ENCODE results near the gene ARCN1.

ARCN1 gene

DNA sequence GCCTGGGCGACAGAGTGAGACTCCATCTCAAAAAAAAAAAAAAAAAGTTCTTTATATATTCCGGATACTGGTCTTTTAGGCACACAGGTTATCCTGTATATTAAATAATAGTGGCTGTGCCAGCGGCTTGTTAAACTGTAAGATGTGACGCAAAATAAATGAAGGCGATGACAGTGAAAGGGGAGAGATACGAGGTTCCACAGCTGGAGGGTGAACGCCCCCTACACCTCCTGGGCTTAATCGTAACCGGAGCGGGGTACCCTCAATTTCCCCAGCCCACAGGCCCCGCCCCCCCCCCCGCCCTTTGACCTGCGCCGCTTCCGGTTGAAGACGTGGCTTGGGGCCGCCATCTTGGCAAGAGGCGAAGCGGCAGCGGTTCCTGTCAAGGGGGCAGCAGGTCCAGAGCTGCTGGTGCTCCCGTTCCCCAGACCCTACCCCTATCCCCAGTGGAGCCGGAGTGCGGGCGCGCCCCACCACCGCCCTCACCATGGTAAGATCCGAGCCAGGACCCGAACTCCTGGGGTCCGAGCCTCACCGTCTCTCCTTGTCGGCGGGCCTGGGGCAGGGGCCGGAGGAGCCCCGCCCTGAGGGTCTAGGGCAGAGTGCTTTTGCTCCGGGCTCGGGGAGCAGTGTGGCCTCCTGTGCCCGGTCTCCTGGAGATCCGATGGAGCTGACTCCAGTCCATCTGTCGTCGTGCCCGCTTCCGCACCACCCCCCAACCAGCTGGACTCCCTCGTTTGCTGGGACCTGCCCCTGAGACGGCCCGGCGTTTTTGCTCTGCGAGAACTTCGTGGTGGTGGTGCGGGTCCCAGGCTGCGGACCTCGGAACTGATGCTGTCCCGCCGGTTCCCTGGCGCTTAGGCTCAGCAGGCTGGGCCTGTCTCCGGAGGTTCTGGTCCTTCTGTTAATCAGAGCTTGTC lies at the start of gene ARCN1:
Gene ARCN1, plus strand, starts transcription at position 349 of the 920 bp plus-strand sequence. Its CDS starts 139 bp downstream, at position 488.
- no peak for FAIRE-seq

GRCh38 chr11:118522571-118523072 lies 49.6 kb upstream of the ARCN1 start:
- no peak for FAIRE-seq

- no peak for FAIRE-seq
Measured at GRCh38 chr11:118524356-118524755, 47.9 kb upstream of the ARCN1 start.

DNA sequence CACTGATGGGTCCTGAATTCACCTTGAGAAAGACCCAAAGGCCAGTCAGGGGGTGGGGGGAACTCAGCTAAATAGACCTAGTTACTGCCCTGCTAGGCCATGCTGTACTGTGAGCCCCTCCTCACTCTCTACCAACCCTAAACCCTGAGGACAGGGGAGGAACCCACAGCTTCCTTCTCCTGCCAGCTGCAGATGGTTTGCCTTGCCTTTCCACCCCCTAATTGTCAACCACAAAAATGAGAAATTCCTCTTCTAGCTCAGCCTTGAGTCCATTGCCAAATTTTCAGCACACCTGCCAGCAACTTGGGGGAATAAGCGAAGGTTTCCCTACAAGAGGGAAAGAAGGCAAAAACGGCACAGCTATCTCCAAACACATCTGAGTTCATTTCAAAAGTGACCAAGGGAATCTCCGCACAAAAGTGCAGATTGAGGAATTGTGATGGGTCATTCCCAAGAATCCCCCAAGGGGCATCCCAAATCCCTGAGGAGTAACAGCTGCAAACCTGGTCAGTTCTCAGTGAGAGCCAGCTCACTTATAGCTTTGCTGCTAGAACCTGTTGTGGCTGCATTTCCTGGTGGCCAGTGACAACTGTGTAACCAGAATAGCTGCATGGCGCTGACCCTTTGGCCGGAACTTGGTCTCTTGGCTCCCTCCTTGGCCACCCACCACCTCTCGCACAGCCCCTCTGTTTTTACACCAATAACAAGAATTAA lies 47.3 kb upstream of the ARCN1 start:
- no peak for FAIRE-seq

DNA sequence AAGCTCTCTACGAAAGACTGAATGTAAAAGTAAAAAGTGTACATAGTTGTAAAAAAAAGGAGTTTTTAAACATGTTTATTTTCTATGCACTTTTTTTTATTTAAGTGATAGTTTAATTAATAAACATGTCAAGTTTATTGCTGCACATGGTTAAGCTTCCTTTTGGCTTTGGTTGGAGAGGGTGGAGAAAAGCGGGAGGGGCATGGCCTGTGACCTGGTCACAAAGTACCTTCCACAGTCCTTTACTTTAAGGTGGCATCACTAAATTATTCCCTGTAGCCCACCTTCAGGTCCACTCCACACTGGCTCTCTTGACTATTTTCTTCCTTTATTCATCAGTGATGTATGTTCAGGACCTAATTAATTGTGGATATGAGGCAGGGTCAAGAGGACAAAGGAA lies 45.5 kb upstream of the ARCN1 start:
- no peak for FAIRE-seq

DNA sequence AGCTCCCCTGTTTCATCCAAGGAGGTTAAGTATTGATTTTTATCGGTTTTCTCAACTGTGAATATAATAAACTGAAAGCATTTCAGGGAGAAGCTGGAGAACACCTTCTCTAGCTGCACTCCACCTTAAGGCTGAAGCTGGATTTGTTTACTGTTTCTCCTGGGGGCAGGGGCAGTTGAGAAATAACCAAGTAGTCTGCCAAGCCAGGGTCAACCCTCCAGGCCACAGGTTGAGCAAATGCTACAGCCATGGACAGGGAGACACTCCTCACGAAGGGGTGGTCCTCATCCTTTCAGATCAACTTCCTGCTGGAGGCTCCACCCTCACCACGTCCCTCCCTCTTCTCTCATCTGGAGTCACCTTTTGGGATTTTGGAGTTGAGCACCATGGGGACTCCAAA lies 45.1 kb upstream of the ARCN1 start, which contains the start of gene TTC36:
Gene TTC36, plus strand, starts transcription at position 366 of the 400 bp plus-strand sequence. Its CDS starts 21 bp downstream, at position 387.
- no peak for FAIRE-seq

- FAIRE-seq, result no peak
Measured at GRCh38 chr11:118528511-118528910, 43.7 kb upstream of the ARCN1 start.

GRCh38 chr11:118529584-118530175 lies 42.5 kb upstream of the ARCN1 start:
- FAIRE-seq, result no peak

DNA sequence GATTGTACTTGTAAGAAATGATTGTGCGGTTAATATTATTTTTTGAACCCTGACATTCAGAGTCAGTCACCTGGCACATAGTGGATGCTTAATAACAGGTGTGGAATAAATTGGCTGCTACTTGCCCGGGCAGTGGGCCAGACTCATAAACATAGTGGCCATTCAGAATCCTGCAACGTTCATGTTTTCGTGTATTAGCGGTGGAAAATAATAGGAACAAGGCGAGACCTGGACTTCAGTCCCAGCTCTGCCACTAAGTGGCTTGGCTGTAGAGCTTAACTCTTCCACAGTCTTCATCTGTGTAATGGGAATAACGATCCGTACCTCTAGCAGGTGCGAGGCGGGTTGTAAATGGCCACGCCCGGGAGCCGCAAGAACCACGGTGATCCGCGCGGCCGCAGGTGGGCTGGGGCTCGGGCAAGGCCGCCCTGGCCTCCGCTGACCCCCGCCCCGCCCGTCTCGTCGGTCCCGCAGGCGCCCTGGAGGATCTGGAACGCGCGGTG lies 42.0 kb upstream of the ARCN1 start:
- FAIRE-seq, result no peak

GRCh38 chr11:118530683-118531596 lies 41.3 kb upstream of the ARCN1 start, which contains the start of gene TMEM25:
TMEM25 (plus strand) TSS chr11:118531192; CDS start chr11:118531802, 610 bp downstream.
- FAIRE-seq, result no peak

GRCh38 chr11:118531597-118532084 lies 40.6 kb upstream of the ARCN1 start:
- FAIRE-seq, result no peak

GRCh38 chr11:118532091-118532490 lies 40.1 kb upstream of the ARCN1 start:
- no peak for FAIRE-seq

DNA sequence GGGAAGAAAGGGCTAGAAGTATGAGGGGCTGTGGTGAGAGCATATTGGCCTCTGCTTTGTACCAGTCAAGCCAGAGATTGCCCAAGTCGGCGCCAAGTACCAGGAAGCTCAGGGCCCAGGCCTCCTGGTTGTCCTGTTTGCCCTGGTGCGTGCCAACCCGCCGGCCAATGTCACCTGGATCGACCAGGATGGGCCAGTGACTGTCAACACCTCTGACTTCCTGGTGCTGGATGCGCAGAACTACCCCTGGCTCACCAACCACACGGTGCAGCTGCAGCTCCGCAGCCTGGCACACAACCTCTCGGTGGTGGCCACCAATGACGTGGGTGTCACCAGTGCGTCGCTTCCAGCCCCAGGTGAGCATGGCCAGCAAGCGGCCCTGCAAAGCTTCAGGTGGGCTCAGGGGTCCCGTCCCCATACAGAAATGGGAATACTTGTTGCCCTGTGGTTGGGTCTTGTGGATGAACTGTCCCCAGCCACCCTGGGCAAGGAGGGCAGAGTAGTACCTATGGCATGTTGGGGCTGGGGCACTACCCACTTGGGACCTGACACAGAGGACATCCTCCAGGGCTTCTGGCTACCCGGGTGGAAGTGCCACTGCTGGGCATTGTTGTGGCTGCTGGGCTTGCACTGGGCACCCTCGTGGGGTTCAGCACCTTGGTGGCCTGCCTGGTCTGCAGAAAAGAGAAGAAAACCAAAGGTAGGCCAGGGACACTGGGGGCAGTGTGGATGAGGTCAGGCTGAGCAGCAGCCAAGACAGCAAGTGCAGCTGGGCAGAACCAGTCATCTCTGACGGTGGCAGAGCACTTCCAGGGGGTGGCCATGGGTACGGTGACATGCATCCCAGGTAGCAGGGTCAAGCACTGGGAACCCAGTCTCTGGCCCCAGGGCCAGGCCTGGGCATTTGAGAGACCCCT lies 39.1 kb upstream of the ARCN1 start:
- FAIRE-seq, result no peak

GRCh38 chr11:118533769-118534729 lies 38.2 kb upstream of the ARCN1 start:
- no peak for FAIRE-seq

DNA sequence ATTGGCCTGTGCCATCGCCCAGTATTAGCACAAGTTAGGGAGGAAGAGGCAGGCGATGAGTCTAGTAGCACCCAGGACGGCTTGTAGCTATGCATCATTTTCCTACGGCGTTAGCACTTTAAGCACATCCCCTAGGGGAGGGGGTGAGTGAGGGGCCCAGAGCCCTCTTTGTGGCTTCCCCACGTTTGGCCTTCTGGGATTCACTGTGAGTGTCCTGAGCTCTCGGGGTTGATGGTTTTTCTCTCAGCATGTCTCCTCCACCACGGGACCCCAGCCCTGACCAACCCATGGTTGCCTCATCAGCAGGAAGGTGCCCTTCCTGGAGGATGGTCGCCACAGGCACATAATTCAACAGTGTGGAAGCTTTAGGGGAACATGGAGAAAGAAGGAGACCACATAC lies 36.9 kb upstream of the ARCN1 start:
- FAIRE-seq, result no peak

- FAIRE-seq, result no peak
Measured at GRCh38 chr11:118536726-118537125, 35.5 kb upstream of the ARCN1 start.

- no peak for FAIRE-seq
Measured at GRCh38 chr11:118537409-118537980, 34.7 kb upstream of the ARCN1 start.

DNA sequence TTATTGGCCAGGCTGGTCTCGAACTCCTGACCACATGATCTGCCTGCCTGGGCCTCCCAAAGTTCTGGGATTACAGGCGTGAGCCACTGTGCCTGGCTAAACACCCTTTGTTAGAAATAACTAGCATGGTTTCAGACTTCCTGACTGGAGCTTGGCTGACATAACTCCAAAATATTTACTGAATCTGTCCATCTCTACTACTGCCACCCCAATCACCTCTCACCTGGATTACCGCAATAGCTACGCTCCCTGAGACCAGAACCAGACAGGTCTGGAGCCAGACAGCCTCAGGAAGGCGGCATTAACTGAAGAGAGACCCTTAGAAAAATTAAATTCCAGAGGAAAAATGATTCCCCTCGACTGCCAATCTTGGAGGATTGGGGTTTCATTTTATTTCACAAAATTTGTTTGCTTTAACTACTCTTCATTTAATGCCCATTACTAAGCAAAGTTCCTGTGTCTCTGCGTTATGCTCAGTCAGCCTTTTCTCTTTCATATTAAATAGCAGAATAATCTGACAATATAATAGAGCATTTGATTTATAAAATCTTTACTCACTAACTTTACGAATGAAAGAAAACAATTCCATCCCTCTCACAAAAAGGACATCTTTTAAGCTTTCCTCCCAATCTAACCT lies 28.1 kb upstream of the ARCN1 start:
- no peak for FAIRE-seq

Data from colon (tissue), 2 donors.